BJ (cell line): Measurements from ENCODE around the gene HOXB2. TPM values are rescaled to one million over a fixed set of nuclear protein-coding genes. Genes with fewer than 3 reads are reported as not detected.

Experiments used
- CTCF ChIA-PET: fragments of 350-600 bp; formaldehyde crosslinking; extraction: SDS; loops from one replicate; lab custom pipeline; 2021; ENCODE audit warnings: antibody characterized with exemption, inconsistent platforms; lab: Yijun Ruan, JAX
- POLR2A ChIA-PET: fragments of 300-600 bp; sonication (Branson Sonifier 250); formaldehyde crosslinking; extraction: SDS; loops from one replicate; lab custom pipeline; 2021; ENCODE audit warnings: antibody characterized with exemption; lab: Charles Lee
- DNase-seq: peaks from one replicate; pipeline ENCODE4 v3.0.0-alpha.2; 2011; ENCODE audit warnings: low read depth
- H3K27me3 ChIP-seq: 2 replicates; pipeline ENCODE4 v1.6.0; 2011; ENCODE audit warnings: low read length; ENCODE audit not compliant: control insufficient read depth, insufficient read depth
- H3K36me3 ChIP-seq: 2 replicates; pipeline ENCODE4 v1.5.1; 2011; ENCODE audit warnings: low read length; ENCODE audit not compliant: control insufficient read depth, insufficient read depth
- H3K4me3 ChIP-seq: 2 replicates; pipeline ENCODE4 v1.5.1; 2011; ENCODE audit warnings: low read depth, mild to moderate bottlenecking, control low read depth, low read length
- polyA plus RNA-seq: library from polyadenylated mRNA; depleted of rRNA; stranded (reverse); fragments of >200 nt; gene quantifications from 2 replicates; pipeline ENCODE4 v1.2.3, GENCODE V29; 2011
- TF ChIP-seq, protein P1 (sequence below): IDR thresholded peaks from 2 replicates; pipeline ENCODE4 v1.5.1; 2011; ENCODE audit warnings: low read depth, mild to moderate bottlenecking, control low read depth, inconsistent platforms, low read length, moderate library complexity; ENCODE audit not compliant: insufficient read depth

The HOXB2 gene
- polyA plus RNA-seq, 1 experiment: 1.7 TPM

GRCh38 chr17:48552466-48553189 lies 7.7 kb upstream of the HOXB2 start:
- no peak for DNase-seq
- POLR2A ChIA-PET: no interaction called here

GRCh38 chr17:48551596-48552465 lies 6.9 kb upstream of the HOXB2 start:
- H3K4me3 ChIP-seq: no peak overlapping the region
- TF ChIP-seq, protein P1, sequence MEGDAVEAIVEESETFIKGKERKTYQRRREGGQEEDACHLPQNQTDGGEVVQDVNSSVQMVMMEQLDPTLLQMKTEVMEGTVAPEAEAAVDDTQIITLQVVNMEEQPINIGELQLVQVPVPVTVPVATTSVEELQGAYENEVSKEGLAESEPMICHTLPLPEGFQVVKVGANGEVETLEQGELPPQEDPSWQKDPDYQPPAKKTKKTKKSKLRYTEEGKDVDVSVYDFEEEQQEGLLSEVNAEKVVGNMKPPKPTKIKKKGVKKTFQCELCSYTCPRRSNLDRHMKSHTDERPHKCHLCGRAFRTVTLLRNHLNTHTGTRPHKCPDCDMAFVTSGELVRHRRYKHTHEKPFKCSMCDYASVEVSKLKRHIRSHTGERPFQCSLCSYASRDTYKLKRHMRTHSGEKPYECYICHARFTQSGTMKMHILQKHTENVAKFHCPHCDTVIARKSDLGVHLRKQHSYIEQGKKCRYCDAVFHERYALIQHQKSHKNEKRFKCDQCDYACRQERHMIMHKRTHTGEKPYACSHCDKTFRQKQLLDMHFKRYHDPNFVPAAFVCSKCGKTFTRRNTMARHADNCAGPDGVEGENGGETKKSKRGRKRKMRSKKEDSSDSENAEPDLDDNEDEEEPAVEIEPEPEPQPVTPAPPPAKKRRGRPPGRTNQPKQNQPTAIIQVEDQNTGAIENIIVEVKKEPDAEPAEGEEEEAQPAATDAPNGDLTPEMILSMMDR: no peak
- ChIA-PET CTCF (no interaction called here), POLR2A (no interaction called here)
- peaks cover 24% of the 10 kb centered on the region for H3K27me3 ChIP-seq
- no peaks in the 10 kb centered on the region for H3K36me3 ChIP-seq
- DNase-seq: no peak

More at GRCh38 chr17:48552466-48553189, 7.7 kb upstream of the HOXB2 start:
- TF ChIP-seq, protein P1: no peak
- Histone ChIP-seq H3K27me3 (peaks cover 29% of the 10 kb centered on the region), H3K4me3 (no peak overlapping the region), H3K36me3 (no peaks in the 10 kb centered on the region)
- CTCF ChIA-PET: no interaction called here

- Histone ChIP-seq H3K27me3 (peaks cover 23% of the 10 kb centered on the region), H3K4me3 (no peak overlapping the region), H3K36me3 (no peaks in the 10 kb centered on the region)
- ChIA-PET CTCF (no interaction called here), POLR2A (no interaction called here)
- TF ChIP-seq, protein P1: no peak
- no peak for DNase-seq
Measured at GRCh38 chr17:48551214-48551555, 6.3 kb upstream of the HOXB2 start.

- Histone ChIP-seq H3K4me3 (no peak overlapping the region), H3K36me3 (no peaks in the 10 kb centered on the region), H3K27me3 (peaks cover 19% of the 10 kb centered on the region)
- ChIA-PET POLR2A (no interaction called here), CTCF (no interaction called here)
- no peak for DNase-seq
- TF ChIP-seq, protein P1: no peak
Measured at GRCh38 chr17:48550502-48551213, 5.7 kb upstream of the HOXB2 start.

GRCh38 chr17:48549914-48550501 lies 5.1 kb upstream of the HOXB2 start:
- TF ChIP-seq, protein P1: no peak
- ChIA-PET POLR2A (no interaction called here), CTCF (no interaction called here)
- Histone ChIP-seq H3K27me3 (peaks cover 20% of the 10 kb centered on the region), H3K36me3 (no peaks in the 10 kb centered on the region), H3K4me3 (no peak overlapping the region)
- no peak for DNase-seq
